ENCODE measurements around the gene GNAI3.

The GNAI3 gene

DNA sequence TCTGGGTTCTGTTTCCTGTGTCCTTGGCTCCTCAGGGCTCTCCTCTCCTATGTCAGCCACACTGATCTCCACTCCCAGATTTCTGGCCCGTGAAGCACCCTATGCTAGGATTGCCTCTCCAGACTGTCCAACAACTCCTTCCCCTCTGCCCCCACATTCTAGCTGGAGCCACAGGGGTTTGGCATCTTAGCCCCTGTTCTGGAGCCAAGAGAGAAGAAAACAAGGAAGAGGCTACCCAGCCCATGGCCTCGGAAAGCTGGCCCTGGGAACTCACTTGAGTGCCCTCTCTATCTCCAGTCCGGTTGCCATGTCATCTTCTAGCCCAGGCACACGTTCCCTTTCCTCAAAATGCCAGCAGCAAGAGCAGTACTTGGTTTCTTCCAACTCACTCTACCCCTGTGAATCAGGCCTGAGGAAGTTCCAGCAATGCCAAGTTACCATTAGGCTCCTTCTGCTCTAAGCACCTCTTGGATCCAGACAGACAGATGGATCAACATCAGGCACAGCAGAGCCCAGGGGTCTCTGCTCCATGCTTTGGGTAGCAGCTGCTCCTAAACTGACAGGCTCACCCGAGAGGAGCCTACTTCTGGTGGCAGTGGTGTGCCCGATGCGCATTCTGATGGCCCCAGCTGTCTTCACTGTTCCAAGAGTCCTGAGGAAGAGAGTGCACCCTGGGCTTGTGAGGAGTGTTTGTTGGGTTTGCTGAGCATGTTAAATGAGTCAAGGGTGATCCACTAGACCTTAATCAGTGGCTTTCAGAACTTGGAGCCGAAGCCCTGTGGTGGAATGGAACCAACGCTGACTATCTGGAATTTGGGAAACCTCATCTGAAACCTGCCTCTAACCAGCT lies 20.3 kb upstream of the GNAI3 start (continued):
- TF ChIP-seq, protein P1, sequence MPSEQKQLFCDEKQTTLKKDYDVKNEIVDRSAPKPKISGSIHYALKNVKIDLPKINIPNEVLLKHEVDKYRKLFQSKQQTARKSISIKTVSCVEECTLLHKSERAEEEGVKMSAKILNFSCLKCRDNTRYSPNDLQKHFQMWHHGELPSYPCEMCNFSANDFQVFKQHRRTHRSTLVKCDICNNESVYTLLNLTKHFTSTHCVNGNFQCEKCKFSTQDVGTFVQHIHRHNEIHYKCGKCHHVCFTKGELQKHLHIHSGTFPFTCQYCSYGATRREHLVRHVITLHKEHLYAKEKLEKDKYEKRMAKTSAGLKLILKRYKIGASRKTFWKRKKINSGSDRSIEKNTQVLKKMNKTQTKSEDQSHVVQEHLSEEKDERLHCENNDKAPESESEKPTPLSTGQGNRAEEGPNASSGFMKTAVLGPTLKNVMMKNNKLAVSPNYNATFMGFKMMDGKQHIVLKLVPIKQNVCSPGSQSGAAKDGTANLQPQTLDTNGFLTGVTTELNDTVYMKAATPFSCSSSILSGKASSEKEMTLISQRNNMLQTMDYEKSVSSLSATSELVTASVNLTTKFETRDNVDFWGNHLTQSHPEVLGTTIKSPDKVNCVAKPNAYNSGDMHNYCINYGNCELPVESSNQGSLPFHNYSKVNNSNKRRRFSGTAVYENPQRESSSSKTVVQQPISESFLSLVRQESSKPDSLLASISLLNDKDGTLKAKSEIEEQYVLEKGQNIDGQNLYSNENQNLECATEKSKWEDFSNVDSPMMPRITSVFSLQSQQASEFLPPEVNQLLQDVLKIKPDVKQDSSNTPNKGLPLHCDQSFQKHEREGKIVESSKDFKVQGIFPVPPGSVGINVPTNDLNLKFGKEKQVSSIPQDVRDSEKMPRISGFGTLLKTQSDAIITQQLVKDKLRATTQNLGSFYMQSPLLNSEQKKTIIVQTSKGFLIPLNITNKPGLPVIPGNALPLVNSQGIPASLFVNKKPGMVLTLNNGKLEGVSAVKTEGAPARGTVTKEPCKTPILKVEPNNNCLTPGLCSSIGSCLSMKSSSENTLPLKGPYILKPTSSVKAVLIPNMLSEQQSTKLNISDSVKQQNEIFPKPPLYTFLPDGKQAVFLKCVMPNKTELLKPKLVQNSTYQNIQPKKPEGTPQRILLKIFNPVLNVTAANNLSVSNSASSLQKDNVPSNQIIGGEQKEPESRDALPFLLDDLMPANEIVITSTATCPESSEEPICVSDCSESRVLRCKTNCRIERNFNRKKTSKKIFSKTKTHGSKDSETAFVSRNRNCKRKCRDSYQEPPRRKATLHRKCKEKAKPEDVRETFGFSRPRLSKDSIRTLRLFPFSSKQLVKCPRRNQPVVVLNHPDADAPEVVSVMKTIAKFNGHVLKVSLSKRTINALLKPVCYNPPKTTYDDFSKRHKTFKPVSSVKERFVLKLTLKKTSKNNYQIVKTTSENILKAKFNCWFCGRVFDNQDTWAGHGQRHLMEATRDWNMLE (tag by site-specific recombination; conservative IDR thresholded peaks at IDR 0.05; ENCODE audit: low read depth): no peak
- TF ChIP-seq, protein P2, sequence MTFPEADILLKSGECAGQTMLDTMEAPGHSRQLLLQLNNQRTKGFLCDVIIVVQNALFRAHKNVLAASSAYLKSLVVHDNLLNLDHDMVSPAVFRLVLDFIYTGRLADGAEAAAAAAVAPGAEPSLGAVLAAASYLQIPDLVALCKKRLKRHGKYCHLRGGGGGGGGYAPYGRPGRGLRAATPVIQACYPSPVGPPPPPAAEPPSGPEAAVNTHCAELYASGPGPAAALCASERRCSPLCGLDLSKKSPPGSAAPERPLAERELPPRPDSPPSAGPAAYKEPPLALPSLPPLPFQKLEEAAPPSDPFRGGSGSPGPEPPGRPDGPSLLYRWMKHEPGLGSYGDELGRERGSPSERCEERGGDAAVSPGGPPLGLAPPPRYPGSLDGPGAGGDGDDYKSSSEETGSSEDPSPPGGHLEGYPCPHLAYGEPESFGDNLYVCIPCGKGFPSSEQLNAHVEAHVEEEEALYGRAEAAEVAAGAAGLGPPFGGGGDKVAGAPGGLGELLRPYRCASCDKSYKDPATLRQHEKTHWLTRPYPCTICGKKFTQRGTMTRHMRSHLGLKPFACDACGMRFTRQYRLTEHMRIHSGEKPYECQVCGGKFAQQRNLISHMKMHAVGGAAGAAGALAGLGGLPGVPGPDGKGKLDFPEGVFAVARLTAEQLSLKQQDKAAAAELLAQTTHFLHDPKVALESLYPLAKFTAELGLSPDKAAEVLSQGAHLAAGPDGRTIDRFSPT (tag by site-specific recombination; IDR thresholded peaks at IDR 0.05): no peak
- TF ChIP-seq ZNF423 (tag by site-specific recombination; IDR thresholded peaks at IDR 0.05) (no peak), ZNF184 (tag by site-specific recombination; IDR thresholded peaks at IDR 0.05) (no peak), ZNF76 (tag by site-specific recombination; IDR thresholded peaks at IDR 0.05; ENCODE audit: borderline replicate concordance, low read depth) (no peak), PRDM1 (tag by site-specific recombination; IDR thresholded peaks at IDR 0.05) (no peak), MYNN (tag by site-specific recombination; IDR thresholded peaks at IDR 0.05; ENCODE audit: borderline replicate concordance) (no peak)
- TF ChIP-seq, protein P3, sequence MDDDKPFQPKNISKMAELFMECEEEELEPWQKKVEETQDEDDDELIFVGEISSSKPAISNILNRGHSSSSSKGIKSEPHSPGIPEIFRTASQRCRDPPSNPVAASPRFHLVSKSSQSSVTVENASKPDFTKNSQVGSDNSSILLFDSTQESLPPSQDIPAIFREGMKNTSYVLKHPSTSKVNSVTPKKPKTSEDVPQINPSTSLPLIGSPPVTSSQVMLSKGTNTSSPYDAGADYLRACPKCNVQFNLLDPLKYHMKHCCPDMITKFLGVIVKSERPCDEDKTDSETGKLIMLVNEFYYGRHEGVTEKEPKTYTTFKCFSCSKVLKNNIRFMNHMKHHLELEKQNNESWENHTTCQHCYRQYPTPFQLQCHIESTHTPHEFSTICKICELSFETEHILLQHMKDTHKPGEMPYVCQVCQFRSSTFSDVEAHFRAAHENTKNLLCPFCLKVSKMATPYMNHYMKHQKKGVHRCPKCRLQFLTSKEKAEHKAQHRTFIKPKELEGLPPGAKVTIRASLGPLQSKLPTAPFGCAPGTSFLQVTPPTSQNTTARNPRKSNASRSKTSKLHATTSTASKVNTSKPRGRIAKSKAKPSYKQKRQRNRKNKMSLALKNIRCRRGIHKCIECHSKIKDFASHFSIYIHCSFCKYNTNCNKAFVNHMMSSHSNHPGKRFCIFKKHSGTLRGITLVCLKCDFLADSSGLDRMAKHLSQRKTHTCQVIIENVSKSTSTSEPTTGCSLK (tag by site-specific recombination; IDR thresholded peaks at IDR 0.05): no peak

DNA sequence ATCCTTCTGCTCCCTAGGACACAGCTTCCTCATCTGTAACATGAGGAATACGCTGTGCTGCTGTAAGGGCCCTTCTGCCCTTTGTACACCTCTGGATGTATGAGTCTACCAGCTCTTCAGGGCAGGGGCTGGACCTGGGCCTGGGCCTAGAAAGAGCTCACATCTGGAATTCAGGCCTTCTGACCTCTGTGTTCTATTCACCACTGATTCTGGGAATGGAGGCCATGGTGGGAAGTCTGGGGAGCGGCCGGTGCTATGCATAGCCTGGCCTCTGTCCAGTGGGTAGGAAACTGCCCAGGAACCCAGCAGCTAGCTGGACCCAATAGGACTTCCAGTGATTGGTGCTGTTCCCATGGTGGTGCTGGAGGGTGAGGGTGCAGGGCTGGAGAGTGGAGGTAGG lies 19.7 kb upstream of the GNAI3 start:
- Histone ChIP-seq H3K9me3 (ENCODE audit: control insufficient read depth, insufficient read depth, low read depth, low read length) (no peaks in the 10 kb centered on the region), H3K27ac (ENCODE audit: extremely low read depth, low read depth, low read length) (no peak overlapping the region), H3K36me3 (ENCODE audit: control insufficient read depth in 2 of 2, insufficient read depth in 1 of 2, low read length in 2 of 2) (no peaks in the 10 kb centered on the region), H3K4me3 (ENCODE audit: low read depth, low read length) (no peak overlapping the region), H3K4me1 (ENCODE audit: control insufficient read depth, insufficient read depth, low read length) (no peaks in the 10 kb centered on the region)
- TF ChIP-seq TRIM28 (IDR thresholded peaks at IDR 0.05; ENCODE audit: borderline replicate concordance, low read length) (no peak), ZNF2 (tag by site-specific recombination; IDR thresholded peaks at IDR 0.05) (no peak), ZNF133 (tag by site-specific recombination; IDR thresholded peaks at IDR 0.05) (no peak), ZNF16 (tag by site-specific recombination; IDR thresholded peaks at IDR 0.05; ENCODE audit: low read depth) (no peak), ZNF223 (tag by site-specific recombination; IDR thresholded peaks at IDR 0.05) (no peak), KLF7 (tag by site-specific recombination; IDR thresholded peaks at IDR 0.05; ENCODE audit: borderline replicate concordance) (no peak), KLF16 (tag by site-specific recombination; IDR thresholded peaks at IDR 0.05) (no peak), ZNF426 (tag by site-specific recombination; IDR thresholded peaks at IDR 0.05) (no peak)
- TF ChIP-seq, protein P3 (tag by site-specific recombination; IDR thresholded peaks at IDR 0.05): no peak
- POLR2A ChIA-PET: interaction anchor here (1.4 kb wide), 1 partner anchor 11 kb away, joined by 3 read pairs; the partner anchor contains the start of gene GPR61
- CTCF ChIA-PET: interaction anchor here (0.7 to 20.8 kb wide), 2 partner anchors 11 to 26 kb away, joined by 7 to 1152 read pairs; partner anchors contain the start of genes AMIGO1, CYB561D1 and GPR61
